Osteocyte (in vitro differentiated cells): Measurements from ENCODE around the gene ZNF524. TPM values are rescaled to one million over a fixed set of nuclear protein-coding genes. Genes with fewer than 3 reads are reported as not detected.
A peak's percentile ranks its signal among the peaks of the same experiment; 100 is the strongest.

Experiments used
- DNase-seq: peaks from one replicate; pipeline ENCODE4 v3.0.0; 2021; ENCODE audit warnings: mixed read lengths; ENCODE audit not compliant: unreplicated experiment; ENCODE audit errors: extremely low spot score
- H3K27ac Mint-ChIP-seq: one replicate; pipeline ENCODE4 v1.8.0; 2021; ENCODE audit warnings: mild to moderate bottlenecking, mixed read lengths; ENCODE audit not compliant: unreplicated experiment
- H3K27me3 Mint-ChIP-seq: one replicate; pipeline ENCODE4 v1.8.0; 2021; ENCODE audit warnings: mixed read lengths; ENCODE audit not compliant: unreplicated experiment
- H3K36me3 Mint-ChIP-seq: one replicate; pipeline ENCODE4 v1.8.0; 2021; ENCODE audit warnings: mixed read lengths; ENCODE audit not compliant: unreplicated experiment
- H3K4me1 Mint-ChIP-seq: one replicate; pipeline ENCODE4 v1.8.0; 2021; ENCODE audit warnings: mixed read lengths; ENCODE audit not compliant: unreplicated experiment
- H3K4me3 Mint-ChIP-seq: one replicate; pipeline ENCODE4 v1.8.0; 2021; ENCODE audit warnings: mild to moderate bottlenecking, moderate library complexity, mixed read lengths; ENCODE audit not compliant: unreplicated experiment
- H3K9me3 Mint-ChIP-seq: one replicate; pipeline ENCODE4 v1.8.0; 2021; ENCODE audit warnings: mixed read lengths; ENCODE audit not compliant: unreplicated experiment
- total RNA-seq: library from RNA; stranded (reverse); gene quantifications from 2 replicates; pipeline ENCODE4 v1.2.1, GENCODE V29; 2021
- TF ChIP-seq, protein P1 (sequence below): fragments of 200-600 bp; sonication (generic); IDR thresholded peaks from 2 replicates; pipeline ENCODE4 v1.5.0; 2021; ENCODE audit warnings: antibody characterized with exemption, mild to moderate bottlenecking, moderate library complexity

The ZNF524 gene
- total RNA-seq, 1 donor from 2014 or later: 15.5 TPM

DNA sequence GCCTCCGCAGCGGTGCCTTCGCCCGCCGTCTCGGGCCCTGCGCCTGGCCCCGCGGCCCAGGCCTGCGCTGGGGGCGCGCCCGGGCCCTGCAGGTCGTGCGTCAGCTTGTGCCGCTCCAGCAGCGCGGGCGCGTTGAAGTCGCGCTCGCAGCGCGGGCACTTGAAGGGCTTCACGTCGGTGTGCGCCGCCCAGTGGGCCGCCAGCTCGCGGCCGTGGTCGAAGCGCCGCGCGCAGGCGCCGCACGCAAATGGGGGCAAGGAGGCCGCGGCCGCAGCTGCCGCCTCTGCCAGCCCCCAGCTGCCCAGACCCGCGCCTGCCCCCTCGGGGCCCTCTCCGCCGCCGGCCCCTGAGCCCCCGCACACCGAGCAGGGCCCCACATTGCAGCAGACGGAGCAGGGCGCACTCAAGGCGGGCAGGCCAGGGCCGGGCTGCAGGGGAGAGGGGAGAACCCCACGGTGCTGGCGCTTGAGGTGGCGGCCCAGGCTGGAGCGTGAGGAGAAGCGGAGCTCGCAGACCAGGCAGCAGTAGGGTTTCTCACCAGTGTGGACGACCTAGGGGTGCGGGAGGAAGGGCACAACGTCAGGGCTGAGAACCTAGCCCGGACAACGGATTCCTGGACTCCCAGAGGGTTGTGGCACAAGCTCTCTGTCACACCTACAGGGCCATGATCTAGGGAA lies 6.9 kb upstream of the ZNF524 start:
- Mint-ChIP-seq H3K4me3 (no peak overlapping the region), H3K36me3 (peaks cover 32% of the 10 kb centered on the region), H3K27me3 (no peaks in the 10 kb centered on the region), H3K4me1 (no peaks in the 10 kb centered on the region), H3K27ac (no peak overlapping the region), H3K9me3 (no peaks in the 10 kb centered on the region)
- TF ChIP-seq, protein P1, sequence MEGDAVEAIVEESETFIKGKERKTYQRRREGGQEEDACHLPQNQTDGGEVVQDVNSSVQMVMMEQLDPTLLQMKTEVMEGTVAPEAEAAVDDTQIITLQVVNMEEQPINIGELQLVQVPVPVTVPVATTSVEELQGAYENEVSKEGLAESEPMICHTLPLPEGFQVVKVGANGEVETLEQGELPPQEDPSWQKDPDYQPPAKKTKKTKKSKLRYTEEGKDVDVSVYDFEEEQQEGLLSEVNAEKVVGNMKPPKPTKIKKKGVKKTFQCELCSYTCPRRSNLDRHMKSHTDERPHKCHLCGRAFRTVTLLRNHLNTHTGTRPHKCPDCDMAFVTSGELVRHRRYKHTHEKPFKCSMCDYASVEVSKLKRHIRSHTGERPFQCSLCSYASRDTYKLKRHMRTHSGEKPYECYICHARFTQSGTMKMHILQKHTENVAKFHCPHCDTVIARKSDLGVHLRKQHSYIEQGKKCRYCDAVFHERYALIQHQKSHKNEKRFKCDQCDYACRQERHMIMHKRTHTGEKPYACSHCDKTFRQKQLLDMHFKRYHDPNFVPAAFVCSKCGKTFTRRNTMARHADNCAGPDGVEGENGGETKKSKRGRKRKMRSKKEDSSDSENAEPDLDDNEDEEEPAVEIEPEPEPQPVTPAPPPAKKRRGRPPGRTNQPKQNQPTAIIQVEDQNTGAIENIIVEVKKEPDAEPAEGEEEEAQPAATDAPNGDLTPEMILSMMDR: no peak
- DNase-seq: no peak

- peak overlapping the region; percentile 3 for H3K27ac Mint-ChIP-seq
- TF ChIP-seq, protein P1: no peak
- H3K36me3 Mint-ChIP-seq: peaks cover 36% of the 10 kb centered on the region
- H3K9me3 Mint-ChIP-seq: no peaks in the 10 kb centered on the region
- DNase-seq: no peak
- H3K4me1 Mint-ChIP-seq: peaks cover 5% of the 10 kb centered on the region
- no peak overlapping the region for H3K4me3 Mint-ChIP-seq
- H3K27me3 Mint-ChIP-seq: no peaks in the 10 kb centered on the region
Observed at GRCh38 chr19:55594996-55595545, 5.0 kb upstream of the ZNF524 start.

DNA sequence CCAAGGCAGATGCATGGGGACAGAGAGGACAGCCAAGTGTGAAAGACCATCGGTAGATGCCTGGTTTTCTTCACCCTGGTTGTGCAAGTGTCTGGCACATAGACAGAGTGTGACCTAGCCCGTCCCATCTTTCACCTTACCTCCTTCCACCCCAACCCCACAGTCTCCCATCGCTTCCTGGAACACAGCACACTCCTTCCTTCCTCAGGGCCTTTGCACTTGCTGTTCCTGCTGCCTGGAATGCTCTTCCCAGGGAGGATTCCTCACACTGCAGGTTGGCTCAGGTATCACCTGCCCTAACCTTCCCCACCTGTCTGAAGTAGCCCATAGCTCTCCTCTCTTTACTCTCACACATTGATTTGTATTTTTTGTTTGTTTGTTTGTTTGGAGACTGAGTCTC lies 3.8 kb upstream of the ZNF524 start:
- Mint-ChIP-seq H3K27ac (no peak overlapping the region), H3K36me3 (peaks cover 35% of the 10 kb centered on the region), H3K4me3 (no peak overlapping the region), H3K27me3 (no peaks in the 10 kb centered on the region), H3K9me3 (no peaks in the 10 kb centered on the region), H3K4me1 (peaks cover 11% of the 10 kb centered on the region)
- TF ChIP-seq, protein P1: no peak
- DNase-seq: no peak

GRCh38 chr19:55597501-55597921 lies 2.6 kb upstream of the ZNF524 start:
- Mint-ChIP-seq H3K27ac (no peak overlapping the region), H3K9me3 (no peaks in the 10 kb centered on the region), H3K27me3 (no peaks in the 10 kb centered on the region), H3K36me3 (peaks cover 31% of the 10 kb centered on the region), H3K4me1 (peaks cover 14% of the 10 kb centered on the region), H3K4me3 (no peak overlapping the region)
- DNase-seq: no peak
- TF ChIP-seq, protein P1: no peak

- TF ChIP-seq, protein P1: no peak
- H3K4me1 Mint-ChIP-seq: peaks cover 14% of the 10 kb centered on the region
- H3K9me3 Mint-ChIP-seq: no peaks in the 10 kb centered on the region
- H3K36me3 Mint-ChIP-seq: peaks cover 31% of the 10 kb centered on the region
- no peak for DNase-seq
- no peak overlapping the region for H3K27ac Mint-ChIP-seq
- H3K4me3 Mint-ChIP-seq: no peak overlapping the region
- H3K27me3 Mint-ChIP-seq: no peaks in the 10 kb centered on the region
Observed at GRCh38 chr19:55598034-55598433, 2.1 kb upstream of the ZNF524 start.
